NB4 (cell line): ENCODE results near the gene OPN1LW.

Experiments
- CTCF ChIP-seq: IDR thresholded peaks from one replicate; pipeline ENCODE4 v1.5.1; 2012; ENCODE audit warnings: low read depth, low read length
- MAX ChIP-seq: IDR thresholded peaks from 2 replicates; pipeline ENCODE4 v1.6.1; 2011; ENCODE audit warnings: low read depth, low read length
- MYC ChIP-seq: IDR thresholded peaks from 2 replicates; pipeline ENCODE4 v1.6.1; 2011; ENCODE audit warnings: low read depth, low read length
- POLR2A ChIP-seq: IDR thresholded peaks from 2 replicates; pipeline ENCODE4 v1.6.1; 2011; ENCODE audit warnings: mild to moderate bottlenecking; ENCODE audit not compliant: insufficient read length; ENCODE audit errors: extremely low read depth

- TF ChIP-seq CTCF (no peak), POLR2A (no peak), MAX (no peak), MYC (no peak)
These were observed 28.3 kb upstream of the OPN1LW start for GRCh38 chrX:154115750-154116149.
